ENCODE results near the gene OSM. TPM values are rescaled to one million over a fixed set of nuclear protein-coding genes. Genes with fewer than 3 reads are reported as not detected.

Gene OSM
- total RNA-seq, 1 donor from 2014 or later: 8.0 TPM

Other genes with a start within 250 kb of the OSM start
- not detected for gene HORMAD2, start 186.4 kb downstream of the OSM start, total RNA-seq
- gene LIF, start 20.1 kb downstream of the OSM start, total RNA-seq: 34.8 TPM
- gene CASTOR1, start 22.7 kb upstream of the OSM start, total RNA-seq: 11.6 TPM
- gene TBC1D10A, start 60.1 kb upstream of the OSM start, total RNA-seq: 25.8 TPM
- gene SF3A1, start 90.0 kb upstream of the OSM start, total RNA-seq: 119 TPM
- 0.77 TPM for gene CCDC157, start 90.2 kb upstream of the OSM start, total RNA-seq
- gene RNF215, start 120.6 kb upstream of the OSM start, total RNA-seq: 9.1 TPM
- gene SEC14L2, start 130.2 kb upstream of the OSM start, total RNA-seq: 3.4 TPM
- gene MTFP1, start 158.9 kb upstream of the OSM start, total RNA-seq: 13.3 TPM
- gene SEC14L3, start 205.2 kb upstream of the OSM start, total RNA-seq: not detected
- not detected for gene SEC14L4, start 238.8 kb upstream of the OSM start, total RNA-seq

Data from mesenteric fat pad (tissue), 1 donor.